WTC11 (cell line): ENCODE data around the gene GPATCH2L. TPM values are rescaled to one million over a fixed set of nuclear protein-coding genes. Genes with fewer than 3 reads are reported as not detected.

Experiments used
- ATAC-seq: fragments of 200-7000 bp; cut with Tn5 transposase; 2 replicates; pipeline ENCODE4 v1.10.0; 2021; ENCODE audit warnings: mild to moderate bottlenecking, moderate library complexity
- CTCF ChIA-PET: fragments of 300-600 bp; sonication (Branson Sonifier 250); formaldehyde crosslinking; loops from one replicate; lab custom pipeline; 2021; ENCODE audit warnings: antibody characterized with exemption; lab: Charles Lee
- POLR2A ChIA-PET: fragments of 350-600 bp; sonication (Branson Sonifier 250); formaldehyde crosslinking; loops from one replicate; lab custom pipeline; 2021; ENCODE audit warnings: antibody characterized with exemption; lab: Charles Lee
- DNase-seq: peaks from one replicate; pipeline ENCODE4 v3.0.0; 2021; ENCODE audit warnings: low spot score
- H3K27ac Mint-ChIP-seq: 2 replicates; pipeline ENCODE4 v1.8.0; 2021; ENCODE audit warnings: mixed read lengths
- H3K27me3 Mint-ChIP-seq: 2 replicates; pipeline ENCODE4 v1.8.0; 2021; ENCODE audit warnings: low read depth, mild to moderate bottlenecking, moderate library complexity, mixed read lengths
- H3K36me3 Mint-ChIP-seq: 2 replicates; pipeline ENCODE4 v1.8.0; 2021; ENCODE audit warnings: mixed read lengths
- H3K4me1 Mint-ChIP-seq: 2 replicates; pipeline ENCODE4 v1.8.0; 2022; ENCODE audit warnings: mixed read lengths
- H3K4me3 Mint-ChIP-seq: 2 replicates; pipeline ENCODE4 v1.8.0; 2021; ENCODE audit warnings: mild to moderate bottlenecking, moderate library complexity, mixed read lengths
- H3K9me3 Mint-ChIP-seq: 2 replicates; pipeline ENCODE4 v1.8.0; 2021; ENCODE audit warnings: mixed read lengths
- ATF1 ChIP-seq: sonication (generic); formaldehyde crosslinking; IDR thresholded peaks from 2 replicates; pipeline ENCODE4 v1.8.1; 2023; ENCODE audit warnings: mild to moderate bottlenecking, moderate library complexity, missing genetic modification reagents
- CBFB ChIP-seq: sonication (generic); formaldehyde crosslinking; IDR thresholded peaks from 2 replicates; pipeline ENCODE4 v1.8.1; 2022; ENCODE audit warnings: mild to moderate bottlenecking, low read depth, missing genetic modification reagents
- CREM ChIP-seq: sonication (generic); formaldehyde crosslinking; IDR thresholded peaks from 2 replicates; pipeline ENCODE4 v1.8.1; 2022; ENCODE audit warnings: mild to moderate bottlenecking, missing genetic modification reagents, moderate library complexity
- E2F5 ChIP-seq: sonication (generic); formaldehyde crosslinking; IDR thresholded peaks from 2 replicates; pipeline ENCODE4 v1.8.1; 2022; ENCODE audit warnings: mild to moderate bottlenecking, moderate library complexity, missing genetic modification reagents
- ETV6 ChIP-seq: sonication (generic); formaldehyde crosslinking; IDR thresholded peaks from 2 replicates; pipeline ENCODE4 v1.8.1; 2022; ENCODE audit warnings: mild to moderate bottlenecking, missing genetic modification reagents
- IRF2 ChIP-seq: sonication (generic); formaldehyde crosslinking; IDR thresholded peaks from 2 replicates; pipeline ENCODE4 v1.8.0; 2022; ENCODE audit warnings: low read depth, missing genetic modification reagents, borderline replicate concordance
- MYBL2 ChIP-seq: sonication (generic); formaldehyde crosslinking; IDR thresholded peaks from 2 replicates; pipeline ENCODE4 v1.8.1; 2023; ENCODE audit warnings: mild to moderate bottlenecking, moderate library complexity, missing genetic modification reagents
- NFATC4 ChIP-seq: fragments of 250-450 bp; sonication (Bioruptor Pico); IDR thresholded peaks from 2 replicates; pipeline ENCODE4 v1.9.0; 2021; ENCODE audit warnings: mild to moderate bottlenecking
- NR3C1 ChIP-seq: sonication (generic); formaldehyde crosslinking; conservative IDR thresholded peaks from 2 replicates; pipeline ENCODE4 v1.8.1; 2023; ENCODE audit warnings: low read depth, mild to moderate bottlenecking, missing genetic modification reagents
- PRDM15 ChIP-seq: sonication (generic); formaldehyde crosslinking; IDR thresholded peaks from 2 replicates; pipeline ENCODE4 v1.8.0; 2022; ENCODE audit warnings: missing genetic modification reagents
- TP53 ChIP-seq: sonication (generic); formaldehyde crosslinking; IDR thresholded peaks from 2 replicates; pipeline ENCODE4 v1.8.1; 2023; ENCODE audit warnings: mild to moderate bottlenecking, missing genetic modification reagents
- USF1 ChIP-seq: sonication (generic); formaldehyde crosslinking; IDR thresholded peaks from 2 replicates; pipeline ENCODE4 v1.8.0; 2022; ENCODE audit warnings: mild to moderate bottlenecking, missing genetic modification reagents
- USF2 ChIP-seq: sonication (generic); formaldehyde crosslinking; IDR thresholded peaks from 2 replicates; pipeline ENCODE4 v1.8.1; 2023; ENCODE audit warnings: mild to moderate bottlenecking, missing genetic modification reagents, moderate library complexity
- ZNF263 ChIP-seq: sonication (generic); formaldehyde crosslinking; IDR thresholded peaks from 2 replicates; pipeline ENCODE4 v1.8.1; 2022; ENCODE audit warnings: low read depth, mild to moderate bottlenecking, moderate library complexity, missing genetic modification reagents
- ZNF423 ChIP-seq: fragments of 250-450 bp; sonication (Bioruptor Pico); IDR thresholded peaks from 2 replicates; pipeline ENCODE4 v2.1.2; 2022; ENCODE audit warnings: mild to moderate bottlenecking, moderate library complexity
- ZNF425 ChIP-seq: fragments of 250-450 bp; sonication (Bioruptor Pico); conservative IDR thresholded peaks from 2 replicates; pipeline ENCODE4 v1.9.0; 2021; ENCODE audit warnings: mild to moderate bottlenecking
- ZSCAN18 ChIP-seq: fragments of 250-450 bp; sonication (Bioruptor Pico); IDR thresholded peaks from 2 replicates; pipeline ENCODE4 v2.1.2; 2022; ENCODE audit warnings: mild to moderate bottlenecking, moderate library complexity
- total RNA-seq: library from RNA; stranded (reverse); gene quantifications from 3 replicates; pipeline ENCODE4 v1.2.3, GENCODE V29; 2021
- TF ChIP-seq, protein P1 (sequence below): sonication (generic); formaldehyde crosslinking; IDR thresholded peaks from 2 replicates; pipeline ENCODE4 v1.8.1; 2023; ENCODE audit warnings: mild to moderate bottlenecking, moderate library complexity, missing genetic modification reagents
- TF ChIP-seq, protein P2 (sequence below): fragments of 250-450 bp; sonication (Bioruptor Pico); IDR thresholded peaks from 2 replicates; pipeline ENCODE4 v1.9.0; 2021; ENCODE audit warnings: moderate library complexity, mild to moderate bottlenecking, inconsistent platforms, borderline replicate concordance
- TF ChIP-seq, protein P3 (sequence below): sonication (generic); formaldehyde crosslinking; IDR thresholded peaks from 2 replicates; pipeline ENCODE4 v1.8.0; 2023; ENCODE audit warnings: missing genetic modification reagents
- TF ChIP-seq, protein P4 (sequence below): sonication (generic); formaldehyde crosslinking; IDR thresholded peaks from 2 replicates; pipeline ENCODE4 v1.8.0; 2022; ENCODE audit warnings: mild to moderate bottlenecking, missing genetic modification reagents

The GPATCH2L gene
- total RNA-seq, 1 experiment from 2014 or later: 67.2 TPM

DNA sequence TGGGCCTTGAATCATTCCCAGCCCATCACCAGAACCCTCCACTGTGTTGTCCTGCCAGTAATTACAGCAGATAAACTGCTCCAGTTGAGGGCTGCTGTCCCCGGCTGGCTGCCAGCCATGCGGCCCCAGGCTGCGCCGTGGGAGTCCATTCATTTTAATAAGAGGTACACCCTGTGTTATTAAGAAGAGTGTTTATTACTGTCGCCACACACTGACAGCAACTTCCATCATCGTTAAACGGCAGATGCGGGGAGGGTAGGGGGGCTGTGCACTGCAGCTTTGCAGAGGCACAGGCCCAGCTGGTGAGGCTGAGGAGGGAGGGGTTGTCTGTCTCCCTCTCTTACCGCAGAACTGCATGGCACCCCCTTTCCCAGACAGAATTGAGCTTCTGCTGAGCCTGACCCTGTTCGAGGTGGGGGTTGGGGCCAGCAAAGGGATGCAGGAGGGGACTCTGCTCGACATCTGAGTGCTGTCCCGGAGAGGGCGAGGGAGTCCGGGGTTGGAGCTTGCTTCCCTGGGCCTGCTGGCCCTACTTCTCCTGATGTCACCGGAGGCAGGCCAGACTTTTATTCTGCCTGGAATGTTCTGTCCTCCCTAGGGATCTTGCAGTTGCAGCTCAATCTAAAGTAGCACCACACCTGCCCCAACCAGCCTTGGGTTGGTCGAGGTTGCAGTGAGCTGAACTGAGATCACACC lies 33.8 kb upstream of the GPATCH2L start (continued):
- TF ChIP-seq, protein P1, sequence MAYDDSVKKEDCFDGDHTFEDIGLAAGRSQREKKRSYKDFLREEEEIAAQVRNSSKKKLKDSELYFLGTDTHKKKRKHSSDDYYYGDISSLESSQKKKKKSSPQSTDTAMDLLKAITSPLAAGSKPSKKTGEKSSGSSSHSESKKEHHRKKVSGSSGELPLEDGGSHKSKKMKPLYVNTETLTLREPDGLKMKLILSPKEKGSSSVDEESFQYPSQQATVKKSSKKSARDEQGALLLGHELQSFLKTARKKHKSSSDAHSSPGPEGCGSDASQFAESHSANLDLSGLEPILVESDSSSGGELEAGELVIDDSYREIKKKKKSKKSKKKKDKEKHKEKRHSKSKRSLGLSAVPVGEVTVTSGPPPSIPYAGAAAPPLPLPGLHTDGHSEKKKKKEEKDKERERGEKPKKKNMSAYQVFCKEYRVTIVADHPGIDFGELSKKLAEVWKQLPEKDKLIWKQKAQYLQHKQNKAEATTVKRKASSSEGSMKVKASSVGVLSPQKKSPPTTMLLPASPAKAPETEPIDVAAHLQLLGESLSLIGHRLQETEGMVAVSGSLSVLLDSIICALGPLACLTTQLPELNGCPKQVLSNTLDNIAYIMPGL (CRISPR knock-in tag): no peak
- TF ChIP-seq ATF1 (no peak), USF2 (CRISPR knock-in tag) (no peak), ZNF423 (CRISPR knock-in tag) (no peak), MYBL2 (CRISPR knock-in tag) (no peak), NR3C1 (CRISPR knock-in tag) (no peak), CREM (CRISPR knock-in tag) (no peak), ZNF425 (CRISPR knock-in tag) (no peak), ZSCAN18 (CRISPR knock-in tag) (no peak)
- TF ChIP-seq, protein P2, sequence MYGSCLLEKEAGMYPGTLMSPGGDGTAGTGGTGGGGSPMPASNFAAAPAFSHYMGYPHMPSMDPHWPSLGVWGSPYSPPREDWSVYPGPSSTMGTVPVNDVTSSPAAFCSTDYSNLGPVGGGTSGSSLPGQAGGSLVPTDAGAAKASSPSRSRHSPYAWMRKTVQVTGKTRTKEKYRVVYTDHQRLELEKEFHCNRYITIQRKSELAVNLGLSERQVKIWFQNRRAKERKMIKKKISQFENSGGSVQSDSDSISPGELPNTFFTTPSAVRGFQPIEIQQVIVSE (CRISPR knock-in tag): no peak
- TF ChIP-seq, protein P3, sequence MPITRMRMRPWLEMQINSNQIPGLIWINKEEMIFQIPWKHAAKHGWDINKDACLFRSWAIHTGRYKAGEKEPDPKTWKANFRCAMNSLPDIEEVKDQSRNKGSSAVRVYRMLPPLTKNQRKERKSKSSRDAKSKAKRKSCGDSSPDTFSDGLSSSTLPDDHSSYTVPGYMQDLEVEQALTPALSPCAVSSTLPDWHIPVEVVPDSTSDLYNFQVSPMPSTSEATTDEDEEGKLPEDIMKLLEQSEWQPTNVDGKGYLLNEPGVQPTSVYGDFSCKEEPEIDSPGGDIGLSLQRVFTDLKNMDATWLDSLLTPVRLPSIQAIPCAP (CRISPR knock-in tag): no peak

DNA sequence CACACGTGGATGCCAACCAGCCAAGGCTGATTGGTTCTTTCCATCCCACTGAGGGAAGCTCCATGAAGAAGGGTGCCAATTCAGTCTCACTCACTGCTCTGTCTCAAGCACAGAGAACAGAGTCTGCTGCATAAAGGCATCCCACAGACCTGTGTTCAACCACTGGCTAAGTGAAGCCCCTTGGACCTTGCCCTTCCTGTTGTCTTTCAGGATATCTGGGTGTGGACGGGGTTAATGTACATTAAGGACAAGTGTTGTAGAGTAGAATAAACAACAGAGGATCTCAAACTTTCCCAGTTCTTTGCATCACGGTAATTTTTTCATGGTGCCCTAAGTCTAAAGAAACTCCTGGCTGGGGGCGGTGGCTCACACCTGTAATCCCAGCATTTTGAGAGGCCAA lies 33.1 kb upstream of the GPATCH2L start:
- POLR2A ChIA-PET: no interaction called here
- no peak overlapping the region for H3K27ac Mint-ChIP-seq
- DNase-seq (no peak), ATAC-seq (no peak)
- H3K36me3 Mint-ChIP-seq: no peaks in the 10 kb centered on the region
- CTCF ChIA-PET: interaction anchor here (0.6 to 1.6 kb wide), 4 partner anchors 10 to 270 kb away, joined by 3 to 5 read pairs (median 4); no protein-coding TSS in a partner anchor
- H3K27me3 Mint-ChIP-seq: no peaks in the 10 kb centered on the region
- no peaks in the 10 kb centered on the region; the same call in 1 of the 2 replicates for H3K9me3 Mint-ChIP-seq
- no peak overlapping the region for H3K4me3 Mint-ChIP-seq
- peaks cover 49% of the 10 kb centered on the region for H3K4me1 Mint-ChIP-seq
- TF ChIP-seq ETV6 (CRISPR knock-in tag) (no peak), E2F5 (no peak), ZNF263 (CRISPR knock-in tag) (no peak), USF1 (CRISPR knock-in tag) (no peak), CBFB (CRISPR knock-in tag) (no peak), IRF2 (CRISPR knock-in tag) (no peak), NFATC4 (CRISPR knock-in tag) (no peak), PRDM15 (no peak), TP53 (no peak)
- TF ChIP-seq, protein P4, sequence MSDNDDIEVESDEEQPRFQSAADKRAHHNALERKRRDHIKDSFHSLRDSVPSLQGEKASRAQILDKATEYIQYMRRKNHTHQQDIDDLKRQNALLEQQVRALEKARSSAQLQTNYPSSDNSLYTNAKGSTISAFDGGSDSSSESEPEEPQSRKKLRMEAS: no peak
